Neural crest cell (in vitro differentiated cells): ENCODE data around the gene ATR. TPM values are rescaled to one million over a fixed set of nuclear protein-coding genes. Genes with fewer than 3 reads are reported as not detected.

Source experiments
- DNase-seq: peaks from one replicate; pipeline ENCODE4 v3.0.0; 2021; ENCODE audit warnings: low read depth, mixed read lengths, low spot score
- H3K27ac Mint-ChIP-seq: one replicate; pipeline ENCODE4 v1.8.0; 2021; ENCODE audit warnings: mild to moderate bottlenecking, mixed read lengths; ENCODE audit not compliant: unreplicated experiment
- H3K27me3 Mint-ChIP-seq: 2 replicates; pipeline ENCODE4 v1.8.0; 2021; ENCODE audit warnings: low read depth, mild to moderate bottlenecking, mixed read lengths
- H3K36me3 Mint-ChIP-seq: 2 replicates; pipeline ENCODE4 v1.8.0; 2021; ENCODE audit warnings: low read depth, mild to moderate bottlenecking, mixed read lengths
- H3K4me1 Mint-ChIP-seq: 2 replicates; pipeline ENCODE4 v1.8.0; 2021; ENCODE audit warnings: mixed read lengths
- H3K4me3 Mint-ChIP-seq: one replicate; pipeline ENCODE4 v1.8.0; 2021; ENCODE audit warnings: mild to moderate bottlenecking, mixed read lengths
- H3K9me3 Mint-ChIP-seq: 2 replicates; pipeline ENCODE4 v1.8.0; 2021; ENCODE audit warnings: mixed read lengths
- total RNA-seq: library from RNA; stranded (reverse); gene quantifications from 2 replicates; pipeline ENCODE4 v1.2.1, GENCODE V29; 2021
- TF ChIP-seq, protein P1 (sequence below): fragments of 200-600 bp; sonication (generic); conservative IDR thresholded peaks from 2 replicates; pipeline ENCODE4 v1.5.0; 2021; ENCODE audit warnings: antibody characterized with exemption, mild to moderate bottlenecking

Gene ATR
- total RNA-seq, 1 donor from 2014 or later, result 23.3 TPM

GRCh38 chr3:142467768-142468167 lies 110.8 kb downstream of the ATR start:
- Mint-ChIP-seq H3K9me3 (no peaks in the 10 kb centered on the region), H3K4me3 (no peak overlapping the region), H3K27ac (no peak overlapping the region), H3K4me1 (no peaks in the 10 kb centered on the region), H3K27me3 (no peaks in the 10 kb centered on the region), H3K36me3 (peaks cover 8% of the 10 kb centered on the region)
- TF ChIP-seq, protein P1, sequence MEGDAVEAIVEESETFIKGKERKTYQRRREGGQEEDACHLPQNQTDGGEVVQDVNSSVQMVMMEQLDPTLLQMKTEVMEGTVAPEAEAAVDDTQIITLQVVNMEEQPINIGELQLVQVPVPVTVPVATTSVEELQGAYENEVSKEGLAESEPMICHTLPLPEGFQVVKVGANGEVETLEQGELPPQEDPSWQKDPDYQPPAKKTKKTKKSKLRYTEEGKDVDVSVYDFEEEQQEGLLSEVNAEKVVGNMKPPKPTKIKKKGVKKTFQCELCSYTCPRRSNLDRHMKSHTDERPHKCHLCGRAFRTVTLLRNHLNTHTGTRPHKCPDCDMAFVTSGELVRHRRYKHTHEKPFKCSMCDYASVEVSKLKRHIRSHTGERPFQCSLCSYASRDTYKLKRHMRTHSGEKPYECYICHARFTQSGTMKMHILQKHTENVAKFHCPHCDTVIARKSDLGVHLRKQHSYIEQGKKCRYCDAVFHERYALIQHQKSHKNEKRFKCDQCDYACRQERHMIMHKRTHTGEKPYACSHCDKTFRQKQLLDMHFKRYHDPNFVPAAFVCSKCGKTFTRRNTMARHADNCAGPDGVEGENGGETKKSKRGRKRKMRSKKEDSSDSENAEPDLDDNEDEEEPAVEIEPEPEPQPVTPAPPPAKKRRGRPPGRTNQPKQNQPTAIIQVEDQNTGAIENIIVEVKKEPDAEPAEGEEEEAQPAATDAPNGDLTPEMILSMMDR, result no peak
- DNase-seq, result no peak

DNA sequence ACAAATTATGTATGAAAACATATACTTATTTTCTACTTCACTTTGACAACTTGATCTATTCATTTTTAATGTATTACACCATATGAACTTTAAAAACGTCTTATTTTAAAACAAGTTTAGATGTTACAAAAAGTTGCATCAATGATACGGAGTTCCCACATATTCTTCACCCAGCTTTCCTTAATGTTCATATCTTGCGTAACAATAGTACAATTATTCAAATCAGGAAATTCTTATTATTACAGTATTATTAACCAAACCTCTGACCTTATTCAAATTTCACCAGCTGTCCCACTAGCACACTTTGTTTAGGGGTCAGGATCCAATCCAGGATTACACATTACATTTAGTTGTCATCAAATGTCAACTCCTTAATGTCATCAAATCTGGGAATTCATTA lies 117.8 kb downstream of the ATR start:
- H3K27me3 Mint-ChIP-seq, result no peaks in the 10 kb centered on the region
- H3K9me3 Mint-ChIP-seq, result no peaks in the 10 kb centered on the region
- no peak for DNase-seq
- TF ChIP-seq, protein P1, result no peak
- H3K4me1 Mint-ChIP-seq, result no peaks in the 10 kb centered on the region
- H3K4me3 Mint-ChIP-seq, result no peak overlapping the region
- H3K27ac Mint-ChIP-seq, result no peak overlapping the region
- H3K36me3 Mint-ChIP-seq, result peaks cover 8% of the 10 kb centered on the region

DNA sequence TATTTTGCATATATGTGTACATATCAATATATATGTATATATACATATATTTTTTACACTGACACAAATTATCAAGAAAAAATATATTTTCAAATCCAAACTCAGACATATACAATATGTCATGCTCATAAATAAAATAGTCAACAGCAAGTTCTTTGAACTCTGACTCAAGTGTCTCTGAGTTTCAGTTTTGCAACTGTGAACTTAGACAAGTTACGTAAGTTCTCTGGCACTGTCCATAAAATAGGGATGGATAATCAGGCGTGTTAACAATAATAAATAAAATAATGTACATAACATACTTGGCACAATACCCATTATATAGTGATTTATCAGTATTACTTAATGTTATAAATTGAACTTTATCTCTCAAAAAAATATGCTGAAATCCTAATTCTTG lies 118.6 kb downstream of the ATR start:
- H3K4me3 Mint-ChIP-seq, result no peak overlapping the region
- H3K36me3 Mint-ChIP-seq, result peaks cover 10% of the 10 kb centered on the region
- H3K4me1 Mint-ChIP-seq, result no peaks in the 10 kb centered on the region
- H3K27me3 Mint-ChIP-seq, result no peaks in the 10 kb centered on the region
- H3K9me3 Mint-ChIP-seq, result no peaks in the 10 kb centered on the region
- H3K27ac Mint-ChIP-seq, result no peak overlapping the region
- no peak for DNase-seq
- TF ChIP-seq, protein P1, result no peak

GRCh38 chr3:142459096-142459495 lies 119.4 kb downstream of the ATR start:
- Mint-ChIP-seq H3K36me3 (peaks cover 8% of the 10 kb centered on the region), H3K4me1 (no peaks in the 10 kb centered on the region)

GRCh38 chr3:142450881-142451280 lies 127.7 kb downstream of the ATR start:
- TF ChIP-seq, protein P1, result no peak
- peaks cover 27% of the 10 kb centered on the region for H3K4me1 Mint-ChIP-seq
- H3K36me3 Mint-ChIP-seq, result peaks cover 2% of the 10 kb centered on the region
- no peaks in the 10 kb centered on the region for H3K27me3 Mint-ChIP-seq
- DNase-seq, result no peak
- H3K4me3 Mint-ChIP-seq, result no peak overlapping the region
- no peak overlapping the region for H3K27ac Mint-ChIP-seq
- H3K9me3 Mint-ChIP-seq, result no peaks in the 10 kb centered on the region

More at GRCh38 chr3:142459096-142459495, 119.4 kb downstream of the ATR start:
- no peak overlapping the region for H3K27ac Mint-ChIP-seq
- H3K9me3 Mint-ChIP-seq, result no peaks in the 10 kb centered on the region
- no peak overlapping the region for H3K4me3 Mint-ChIP-seq
- DNase-seq, result no peak
- H3K27me3 Mint-ChIP-seq, result no peaks in the 10 kb centered on the region
- TF ChIP-seq, protein P1, result no peak

DNA sequence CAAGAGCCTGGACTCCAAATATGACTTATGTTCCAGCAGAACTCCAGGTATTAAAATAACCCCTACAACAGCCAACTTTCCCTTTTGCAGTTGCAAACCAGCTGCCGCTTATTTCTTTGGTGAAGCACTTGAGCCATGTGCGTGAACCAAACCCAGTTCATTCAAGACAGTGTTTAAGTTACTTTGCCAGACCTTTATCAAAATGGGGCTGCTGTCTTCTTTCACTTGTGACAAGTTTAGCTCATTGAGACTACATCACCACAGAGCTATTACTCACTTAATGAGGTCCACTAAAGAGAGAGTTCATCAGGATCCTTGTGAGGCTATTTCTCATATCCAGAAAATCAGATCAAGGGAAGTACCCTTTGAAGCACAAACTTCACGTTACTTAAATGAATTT lies 128.3 kb downstream of the ATR start:
- Mint-ChIP-seq H3K4me1 (peaks cover 34% of the 10 kb centered on the region), H3K36me3 (no peaks in the 10 kb centered on the region), H3K27ac (no peak overlapping the region), H3K27me3 (no peaks in the 10 kb centered on the region), H3K9me3 (no peaks in the 10 kb centered on the region), H3K4me3 (no peak overlapping the region)
- no peak for DNase-seq
- TF ChIP-seq, protein P1, result no peak
